Measurements from ENCODE around the gene GPR17. TPM values are rescaled to one million over a fixed set of nuclear protein-coding genes. Genes with fewer than 3 reads are reported as not detected.

Gene GPR17
- total RNA-seq, 4 donors from 2014 or later: not detected

DNA sequence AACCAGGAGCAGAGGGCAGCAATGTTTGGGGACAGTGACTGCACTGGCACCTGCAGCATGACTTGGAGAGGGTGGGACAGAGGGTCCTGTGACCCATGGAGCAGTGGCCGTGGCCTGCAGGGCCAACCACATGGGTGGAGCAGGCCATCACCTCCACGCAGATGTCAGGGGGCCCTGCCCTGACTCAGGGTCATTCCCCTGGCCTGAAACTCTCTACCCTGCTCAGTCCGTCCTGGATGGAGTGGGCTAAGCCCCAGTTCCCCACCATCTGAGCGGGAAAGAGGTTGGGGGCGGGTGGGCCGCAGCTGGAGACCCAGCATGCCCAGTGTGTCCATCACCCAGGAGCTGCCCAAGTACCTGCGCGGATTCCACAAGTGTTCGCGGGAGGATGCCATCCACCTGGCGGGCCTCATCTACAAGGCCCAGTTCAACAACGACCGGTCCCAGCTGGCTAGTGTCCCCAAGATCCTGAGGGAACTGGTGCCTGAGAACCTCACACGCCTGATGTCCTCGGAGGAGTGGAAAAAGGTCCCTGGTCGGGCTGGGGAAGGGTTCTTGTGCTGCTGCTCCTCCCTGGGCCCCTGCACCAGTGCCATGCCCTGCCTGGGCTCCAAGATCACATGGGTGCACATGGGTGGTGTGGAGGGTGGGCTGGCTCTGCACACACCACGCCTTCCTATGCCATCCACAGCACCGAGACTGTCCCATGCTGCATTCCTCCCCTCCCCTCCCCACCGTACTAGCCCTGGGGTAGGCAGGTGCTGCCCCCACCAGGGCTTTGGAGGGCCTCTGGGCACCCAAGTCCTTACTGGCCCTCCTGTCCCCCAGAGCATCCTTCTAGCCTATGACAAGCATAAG lies 10.3 kb upstream of the GPR17 start:
- Histone ChIP-seq H3K4me1 (peaks cover 0 to 86% (median 36%) of the 10 kb centered on the region in 4 donors), H3K36me3 (peaks cover 0 to 66% (median 0%) of the 10 kb centered on the region in 3 donors), H3K27ac (peak overlapping the region in 3 of 4 donors; percentile 55 to 83 (median 59)), H3K9me3 (no peaks in the 10 kb centered on the region), H3K4me3 (no peak overlapping the region), H3K27me3 (no peaks in the 10 kb centered on the region)
- TF ChIP-seq POLR2A (IDR thresholded peaks at IDR 0.05): no peak
- TF ChIP-seq, protein P1, sequence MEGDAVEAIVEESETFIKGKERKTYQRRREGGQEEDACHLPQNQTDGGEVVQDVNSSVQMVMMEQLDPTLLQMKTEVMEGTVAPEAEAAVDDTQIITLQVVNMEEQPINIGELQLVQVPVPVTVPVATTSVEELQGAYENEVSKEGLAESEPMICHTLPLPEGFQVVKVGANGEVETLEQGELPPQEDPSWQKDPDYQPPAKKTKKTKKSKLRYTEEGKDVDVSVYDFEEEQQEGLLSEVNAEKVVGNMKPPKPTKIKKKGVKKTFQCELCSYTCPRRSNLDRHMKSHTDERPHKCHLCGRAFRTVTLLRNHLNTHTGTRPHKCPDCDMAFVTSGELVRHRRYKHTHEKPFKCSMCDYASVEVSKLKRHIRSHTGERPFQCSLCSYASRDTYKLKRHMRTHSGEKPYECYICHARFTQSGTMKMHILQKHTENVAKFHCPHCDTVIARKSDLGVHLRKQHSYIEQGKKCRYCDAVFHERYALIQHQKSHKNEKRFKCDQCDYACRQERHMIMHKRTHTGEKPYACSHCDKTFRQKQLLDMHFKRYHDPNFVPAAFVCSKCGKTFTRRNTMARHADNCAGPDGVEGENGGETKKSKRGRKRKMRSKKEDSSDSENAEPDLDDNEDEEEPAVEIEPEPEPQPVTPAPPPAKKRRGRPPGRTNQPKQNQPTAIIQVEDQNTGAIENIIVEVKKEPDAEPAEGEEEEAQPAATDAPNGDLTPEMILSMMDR (IDR thresholded peaks at IDR 0.05): no peak
- DNase-seq: peak in 1 of 3 donors; percentile 44

DNA sequence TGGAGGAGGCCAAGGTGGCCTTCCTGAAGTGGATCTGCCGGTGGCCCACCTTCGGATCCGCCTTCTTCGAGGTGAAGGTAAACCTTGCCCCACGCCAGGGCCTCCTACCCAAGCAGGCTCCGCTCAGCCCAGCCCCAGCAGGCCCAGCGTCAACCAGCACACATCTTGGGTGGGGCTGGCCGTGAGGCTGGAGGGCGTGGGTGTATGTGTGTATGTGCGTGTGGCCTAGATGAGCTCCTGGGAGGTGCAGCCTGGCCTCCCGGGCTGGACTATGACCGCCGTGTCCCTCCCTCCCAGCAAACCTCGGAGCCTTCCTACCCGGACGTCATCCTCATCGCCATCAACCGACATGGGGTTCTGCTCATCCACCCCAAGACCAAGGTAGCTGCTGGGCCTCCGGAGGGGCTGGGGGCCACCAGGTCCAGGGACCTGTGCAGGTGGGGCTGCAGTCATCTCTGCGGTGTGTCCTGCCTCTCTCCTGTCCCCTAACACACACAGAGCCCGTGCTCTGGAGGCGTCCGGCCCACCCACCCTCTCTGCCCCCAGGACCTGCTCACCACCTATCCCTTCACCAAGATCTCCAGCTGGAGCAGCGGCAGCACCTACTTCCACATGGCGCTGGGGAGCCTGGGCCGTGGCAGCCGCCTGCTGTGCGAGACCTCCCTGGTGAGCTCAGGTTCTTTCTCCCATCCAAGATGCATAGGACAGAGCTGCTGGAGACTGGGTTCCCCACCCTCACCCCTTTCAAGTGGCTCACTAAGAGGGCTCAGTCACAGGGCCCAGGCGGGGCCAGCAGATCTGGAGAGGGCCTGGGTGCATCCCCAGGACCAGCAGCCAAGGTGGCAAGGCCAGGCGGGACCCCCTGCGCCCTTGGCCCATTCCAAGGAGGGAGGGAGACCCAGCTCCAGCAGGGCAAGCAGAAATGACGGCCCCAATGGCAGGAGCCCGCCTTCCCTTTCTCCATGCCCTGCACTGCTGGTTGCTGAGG lies 9.4 kb upstream of the GPR17 start:
- Histone ChIP-seq H3K27ac (peak overlapping the region in 3 of 4 donors; percentile 59 to 83 (median 60)), H3K4me3 (no peak overlapping the region), H3K9me3 (no peaks in the 10 kb centered on the region), H3K4me1 (peaks cover 0 to 84% (median 35%) of the 10 kb centered on the region in 4 donors), H3K36me3 (peaks cover 0 to 59% (median 0%) of the 10 kb centered on the region in 3 donors), H3K27me3 (no peaks in the 10 kb centered on the region)
- TF ChIP-seq, protein P1 (IDR thresholded peaks at IDR 0.05): no peak
- TF ChIP-seq POLR2A (IDR thresholded peaks at IDR 0.05): no peak
- peak in 2 of 3 donors; percentile 65 to 76 for DNase-seq

DNA sequence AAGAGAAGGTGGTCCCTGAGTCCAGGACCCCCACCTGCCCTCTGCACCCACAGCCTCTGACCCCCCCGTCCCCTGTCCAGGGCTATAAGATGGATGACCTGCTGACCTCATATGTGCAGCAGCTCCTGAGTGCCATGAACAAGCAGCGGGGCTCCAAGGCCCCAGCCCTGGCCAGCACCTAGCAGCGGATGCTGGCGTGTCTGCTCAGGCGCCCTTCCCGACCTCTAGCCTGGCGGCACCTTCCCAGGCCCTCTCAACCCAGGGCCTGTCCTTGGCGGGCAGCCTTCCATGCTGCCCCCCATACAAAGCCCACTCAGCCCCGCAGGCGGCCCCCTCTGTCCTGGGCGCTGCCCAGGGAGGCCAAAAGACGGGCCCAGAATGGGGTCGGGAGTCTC lies 8.7 kb upstream of the GPR17 start:
- H3K9me3 ChIP-seq: no peaks in the 10 kb centered on the region
- no peak overlapping the region for H3K4me3 ChIP-seq
- peak overlapping the region; percentile 17 to 83 (median 60) for H3K27ac ChIP-seq
- TF ChIP-seq POLR2A (IDR thresholded peaks at IDR 0.05): no peak
- TF ChIP-seq, protein P1 (IDR thresholded peaks at IDR 0.05): no peak
- H3K4me1 ChIP-seq: peaks cover 0 to 83% (median 35%) of the 10 kb centered on the region in 4 donors
- no peaks in the 10 kb centered on the region for H3K27me3 ChIP-seq
- peaks cover 0 to 52% (median 0%) of the 10 kb centered on the region in 3 donors for H3K36me3 ChIP-seq
- peak in 1 of 3 donors; percentile 48 for DNase-seq

DNA sequence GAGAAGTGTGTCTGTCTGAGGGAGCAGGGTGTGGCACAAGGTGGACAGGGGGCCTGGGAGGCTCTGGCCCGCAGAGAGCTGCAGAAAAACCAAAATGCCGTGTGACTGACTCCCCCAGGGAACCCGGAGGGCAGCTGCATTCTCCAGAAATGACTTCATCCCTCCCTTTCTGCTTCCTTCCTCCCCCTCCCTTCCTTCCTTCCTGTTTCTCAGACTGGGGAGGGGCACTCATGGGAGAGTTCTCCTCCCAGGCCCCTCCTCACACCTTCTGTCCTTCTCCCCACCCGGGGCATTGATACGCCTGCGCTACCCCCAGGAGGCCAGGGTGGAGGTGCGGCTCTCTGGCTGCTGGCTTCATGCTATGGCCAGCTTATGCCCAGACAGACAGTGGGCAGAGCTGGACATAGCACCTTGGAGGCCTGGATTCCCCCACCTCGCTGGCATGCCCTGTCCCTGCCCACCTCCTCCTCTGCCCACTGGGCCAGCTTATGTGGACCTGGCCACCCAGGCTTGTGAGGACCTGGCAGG lies 8.2 kb upstream of the GPR17 start:
- H3K27ac ChIP-seq: peak overlapping the region; percentile 17 to 83 (median 60)

More for the DNA sequence above, 8.2 kb upstream of the GPR17 start:
- H3K4me3 ChIP-seq: no peak overlapping the region
- no peaks in the 10 kb centered on the region for H3K9me3 ChIP-seq
- DNase-seq: no peak
- TF ChIP-seq POLR2A (IDR thresholded peaks at IDR 0.05): no peak
- TF ChIP-seq, protein P1 (IDR thresholded peaks at IDR 0.05): no peak
- no peaks in the 10 kb centered on the region for H3K27me3 ChIP-seq
- peaks cover 0 to 47% (median 0%) of the 10 kb centered on the region in 3 donors for H3K36me3 ChIP-seq
- peaks cover 0 to 82% (median 33%) of the 10 kb centered on the region in 4 donors for H3K4me1 ChIP-seq
